Ovary (tissue), 3 donors: Measurements from ENCODE around the gene POLR2E.

ENCODE experiments used
- CTCF ChIP-seq, 3 donors: fragments of 450-650 bp in 2 of 3; fragments of 200-600 bp in 1 of 3; IDR thresholded peaks; one replicate each; pipeline versions ENCODE4 v1.5.1 to v1.8.0; 2016 to 2022; ENCODE audit warnings: antibody characterized with exemption in 3 of 3, mild to moderate bottlenecking in 1 of 3
- POLR2A ChIP-seq: fragments of 450-650 bp; IDR thresholded peaks from one replicate; pipeline ENCODE4 v1.6.1; 2017; ENCODE audit warnings: antibody characterized with exemption, mild to moderate bottlenecking, moderate library complexity
- donor health status: DM: no; HTN: no; CAD: no.

- TF ChIP-seq CTCF (IDR thresholded peaks at IDR 0.05) (no peak), POLR2A (no peak)
Measured at GRCh38 chr19:1087813-1088415, 7.3 kb downstream of the POLR2E start.
